ENCODE measurements around the gene ATP8B2. TPM values are rescaled to one million over a fixed set of nuclear protein-coding genes. Genes with fewer than 3 reads are reported as not detected.

ATP8B2 gene
- total RNA-seq, 1 experiment from 2014 or later: 22.1 TPM

DNA sequence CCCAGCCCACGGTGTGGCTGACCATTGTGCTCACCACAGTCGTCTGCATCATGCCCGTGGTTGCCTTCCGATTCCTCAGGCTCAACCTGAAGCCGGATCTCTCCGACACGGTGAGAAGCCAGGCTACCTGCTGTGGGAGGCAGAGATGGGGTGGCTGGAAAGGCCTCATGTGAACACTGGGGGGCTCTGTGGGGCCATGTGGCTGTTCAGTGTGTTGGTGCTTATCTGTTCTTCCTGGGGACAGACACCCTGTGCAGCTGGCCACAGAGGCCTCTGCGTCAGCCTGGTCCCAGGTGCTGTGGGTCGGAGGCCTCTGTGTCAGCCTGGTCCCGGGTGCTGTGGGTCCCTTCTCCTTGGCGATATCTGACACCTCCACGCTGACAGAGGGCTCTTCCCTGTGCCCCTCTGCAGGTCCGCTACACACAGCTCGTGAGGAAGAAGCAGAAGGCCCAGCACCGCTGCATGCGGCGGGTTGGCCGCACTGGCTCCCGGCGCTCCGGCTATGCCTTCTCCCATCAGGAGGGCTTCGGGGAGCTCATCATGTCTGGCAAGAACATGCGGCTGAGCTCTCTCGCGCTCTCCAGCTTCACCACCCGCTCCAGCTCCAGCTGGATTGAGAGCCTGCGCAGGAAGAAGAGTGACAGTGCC lies 23.2 kb downstream of the ATP8B2 start:
- no peak for DNase-seq (ENCODE audit: low read depth, low spot score)
- intact Hi-C loops (cut with micrococcal nuclease): no loop called here

More for the DNA sequence above, 23.2 kb downstream of the ATP8B2 start:
- H3K36me3 ChIP-seq (ENCODE audit: control insufficient read depth in 1 of 2, insufficient read depth in 2 of 2, low read length in 2 of 2): peaks cover 20 to 24% of the 10 kb centered on the region in 2 experiments
- H3K9me2 ChIP-seq (ENCODE audit: insufficient read depth): no peaks in the 10 kb centered on the region
- no TSS peak for BruUV-seq (replicated peaks)
- ChIA-PET RAD21 (ENCODE audit: low non-redundant PET in 1 of 2, low total read pairs in 2 of 2, uncharacterized antibody in 2 of 2, unreplicated experiment in 2 of 2) (no interaction called here), CTCF (interaction anchor here (0.7 to 1.6 kb wide), 2 partner anchors 12 to 21 kb away, joined by 3 to 4 read pairs; no protein-coding TSS in a partner anchor), POLR2A (no interaction called here)
- H3K4me1 ChIP-seq (ENCODE audit: control insufficient read depth in 1 of 2, insufficient read depth in 2 of 2, low read length in 2 of 2): peaks cover 20 to 21% of the 10 kb centered on the region in 2 experiments
- TF ChIP-seq RAD21 (IDR thresholded peaks at IDR 0.05; ENCODE audit: low read depth) (peak; percentile 47), EGR1 (IDR thresholded peaks at IDR 0.05; ENCODE audit: low read depth) (no peak), SIN3A (IDR thresholded peaks at IDR 0.05; ENCODE audit: low read depth) (no peak), ELF1 (IDR thresholded peaks at IDR 0.05; ENCODE audit: borderline replicate concordance, low read depth) (no peak), TCF7L2 (IDR thresholded peaks at IDR 0.05; ENCODE audit: borderline replicate concordance, extremely low read depth, insufficient read depth, insufficient read length) (no peak), ZNF274 (IDR thresholded peaks at IDR 0.05; ENCODE audit: low read depth, low read length) (no peak), ZFX (IDR thresholded peaks at IDR 0.05) (no peak)
- TF ChIP-seq, protein P1, sequence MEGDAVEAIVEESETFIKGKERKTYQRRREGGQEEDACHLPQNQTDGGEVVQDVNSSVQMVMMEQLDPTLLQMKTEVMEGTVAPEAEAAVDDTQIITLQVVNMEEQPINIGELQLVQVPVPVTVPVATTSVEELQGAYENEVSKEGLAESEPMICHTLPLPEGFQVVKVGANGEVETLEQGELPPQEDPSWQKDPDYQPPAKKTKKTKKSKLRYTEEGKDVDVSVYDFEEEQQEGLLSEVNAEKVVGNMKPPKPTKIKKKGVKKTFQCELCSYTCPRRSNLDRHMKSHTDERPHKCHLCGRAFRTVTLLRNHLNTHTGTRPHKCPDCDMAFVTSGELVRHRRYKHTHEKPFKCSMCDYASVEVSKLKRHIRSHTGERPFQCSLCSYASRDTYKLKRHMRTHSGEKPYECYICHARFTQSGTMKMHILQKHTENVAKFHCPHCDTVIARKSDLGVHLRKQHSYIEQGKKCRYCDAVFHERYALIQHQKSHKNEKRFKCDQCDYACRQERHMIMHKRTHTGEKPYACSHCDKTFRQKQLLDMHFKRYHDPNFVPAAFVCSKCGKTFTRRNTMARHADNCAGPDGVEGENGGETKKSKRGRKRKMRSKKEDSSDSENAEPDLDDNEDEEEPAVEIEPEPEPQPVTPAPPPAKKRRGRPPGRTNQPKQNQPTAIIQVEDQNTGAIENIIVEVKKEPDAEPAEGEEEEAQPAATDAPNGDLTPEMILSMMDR (IDR thresholded peaks at IDR 0.05 in 2 of 3, conservative IDR thresholded peaks at IDR 0.05 in 1 of 3; ENCODE audit: borderline replicate concordance in 1 of 3, insufficient read depth in 1 of 3, low read depth in 2 of 3, low read length in 2 of 3): 0 out of 6 replicates have a peak, but pooled peaks of 1 of the 3 experiments have one; percentile 19
- TF ChIP-seq, protein P2, sequence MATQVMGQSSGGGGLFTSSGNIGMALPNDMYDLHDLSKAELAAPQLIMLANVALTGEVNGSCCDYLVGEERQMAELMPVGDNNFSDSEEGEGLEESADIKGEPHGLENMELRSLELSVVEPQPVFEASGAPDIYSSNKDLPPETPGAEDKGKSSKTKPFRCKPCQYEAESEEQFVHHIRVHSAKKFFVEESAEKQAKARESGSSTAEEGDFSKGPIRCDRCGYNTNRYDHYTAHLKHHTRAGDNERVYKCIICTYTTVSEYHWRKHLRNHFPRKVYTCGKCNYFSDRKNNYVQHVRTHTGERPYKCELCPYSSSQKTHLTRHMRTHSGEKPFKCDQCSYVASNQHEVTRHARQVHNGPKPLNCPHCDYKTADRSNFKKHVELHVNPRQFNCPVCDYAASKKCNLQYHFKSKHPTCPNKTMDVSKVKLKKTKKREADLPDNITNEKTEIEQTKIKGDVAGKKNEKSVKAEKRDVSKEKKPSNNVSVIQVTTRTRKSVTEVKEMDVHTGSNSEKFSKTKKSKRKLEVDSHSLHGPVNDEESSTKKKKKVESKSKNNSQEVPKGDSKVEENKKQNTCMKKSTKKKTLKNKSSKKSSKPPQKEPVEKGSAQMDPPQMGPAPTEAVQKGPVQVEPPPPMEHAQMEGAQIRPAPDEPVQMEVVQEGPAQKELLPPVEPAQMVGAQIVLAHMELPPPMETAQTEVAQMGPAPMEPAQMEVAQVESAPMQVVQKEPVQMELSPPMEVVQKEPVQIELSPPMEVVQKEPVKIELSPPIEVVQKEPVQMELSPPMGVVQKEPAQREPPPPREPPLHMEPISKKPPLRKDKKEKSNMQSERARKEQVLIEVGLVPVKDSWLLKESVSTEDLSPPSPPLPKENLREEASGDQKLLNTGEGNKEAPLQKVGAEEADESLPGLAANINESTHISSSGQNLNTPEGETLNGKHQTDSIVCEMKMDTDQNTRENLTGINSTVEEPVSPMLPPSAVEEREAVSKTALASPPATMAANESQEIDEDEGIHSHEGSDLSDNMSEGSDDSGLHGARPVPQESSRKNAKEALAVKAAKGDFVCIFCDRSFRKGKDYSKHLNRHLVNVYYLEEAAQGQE (IDR thresholded peaks at IDR 0.05; ENCODE audit: low read depth): no peak
- no peaks in the 10 kb centered on the region for H3K9me3 ChIP-seq (ENCODE audit: control insufficient read depth in 1 of 2, insufficient read depth in 1 of 2, low read depth in 1 of 2, low read length in 2 of 2)
- H3K79me2 ChIP-seq (ENCODE audit: insufficient read depth, low read length): no peaks in the 10 kb centered on the region
- H3K9ac ChIP-seq (ENCODE audit: low read length): no peak overlapping the region
- H3K4me2 ChIP-seq (ENCODE audit: low read length): no peak overlapping the region
- H3K27me3 ChIP-seq (ENCODE audit: insufficient read depth, low read length): no peaks in the 10 kb centered on the region
- no peak overlapping the region for H3K4me3 ChIP-seq (replicated peaks in 1 of 2; ENCODE audit: low read depth in 1 of 2, low read length in 2 of 2)
- H2AFZ ChIP-seq (ENCODE audit: low read depth, low read length, poor library complexity, severe bottlenecking): no peak overlapping the region
- ATAC-seq: no peak
- H3K27ac ChIP-seq (ENCODE audit: low read depth, low read length): no peak overlapping the region
- H4K20me1 ChIP-seq (ENCODE audit: insufficient read depth): no peaks in the 10 kb centered on the region
